SH-SY5Y (cell line): Measurements from ENCODE around the gene SFT2D2.

Experiments
- GATA2 ChIP-seq: IDR thresholded peaks from 2 replicates; pipeline ENCODE4 v1.6.1; 2011; ENCODE audit warnings: mild to moderate bottlenecking, low read depth, low read length
- GATA3 ChIP-seq: IDR thresholded peaks from 2 replicates; pipeline ENCODE4 v1.6.1; 2011; ENCODE audit warnings: low read depth, mild to moderate bottlenecking, low read length, moderate library complexity

- no peak for TF ChIP-seq GATA2
- no peak for TF ChIP-seq GATA3
Observed at GRCh38 chr1:168199056-168199455, 26.7 kb upstream of the SFT2D2 start.
